ENCODE data around the gene CDK11B.
"Not testable (repeated sequence)": the region's sequence is repeated elsewhere in the genome, so short reads cannot be mapped to it uniquely, and the experiment has no call there.

Gene CDK11B

DNA sequence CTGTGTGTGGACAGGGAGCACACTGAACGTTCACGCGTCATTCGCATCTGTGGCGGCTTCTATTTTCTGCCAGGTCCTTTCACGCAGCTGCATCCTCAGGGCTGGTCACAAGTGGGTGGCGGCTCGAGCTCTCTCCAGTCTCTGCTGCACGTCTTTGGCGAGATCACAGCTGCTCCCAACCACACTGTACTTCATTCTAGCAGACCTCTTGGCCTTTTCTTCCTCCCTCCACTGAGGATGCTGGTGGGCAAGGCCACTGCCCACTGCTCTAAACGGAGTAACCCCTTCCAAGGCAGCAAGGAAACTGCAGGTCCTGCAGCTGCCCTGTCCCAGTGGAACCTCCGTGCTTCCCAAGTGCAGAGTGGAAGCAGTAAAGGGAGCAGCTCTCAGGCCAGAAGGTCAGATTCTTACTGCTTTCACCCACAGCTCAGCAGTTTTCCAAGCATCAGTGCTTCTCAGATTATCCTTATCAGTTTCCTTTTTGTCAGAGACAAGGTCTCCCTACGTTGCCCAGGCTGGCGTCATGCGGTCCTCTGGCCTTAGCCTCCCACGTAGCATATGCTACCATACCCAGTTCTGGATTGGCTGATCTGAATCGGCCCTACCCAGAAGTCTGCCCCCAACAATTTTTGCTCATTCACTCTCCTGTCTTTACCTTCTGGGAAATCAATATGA is 11.1 kb downstream of the CDK11B start:
- DNase-seq: not testable (repeated sequence)

DNA sequence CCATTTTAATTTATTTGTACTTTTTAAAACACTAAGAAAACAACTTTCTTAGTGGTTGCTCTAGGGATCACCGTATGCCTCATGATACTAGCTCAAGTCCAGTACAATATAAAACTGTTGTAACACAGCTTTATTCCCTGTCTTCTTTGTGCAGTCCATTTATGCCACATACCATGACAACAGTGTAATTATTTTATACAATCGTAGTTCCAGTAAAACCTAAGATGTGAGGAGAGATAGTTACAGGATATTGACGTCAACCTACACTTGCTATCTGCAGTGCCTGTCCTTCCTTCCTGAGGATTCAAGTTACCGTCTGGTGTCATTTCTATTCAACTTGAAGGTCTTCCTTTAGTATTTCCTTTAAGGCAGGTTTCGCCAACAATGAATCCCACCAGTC is 12.5 kb downstream of the CDK11B start:
- not testable (repeated sequence) for DNase-seq

DNA sequence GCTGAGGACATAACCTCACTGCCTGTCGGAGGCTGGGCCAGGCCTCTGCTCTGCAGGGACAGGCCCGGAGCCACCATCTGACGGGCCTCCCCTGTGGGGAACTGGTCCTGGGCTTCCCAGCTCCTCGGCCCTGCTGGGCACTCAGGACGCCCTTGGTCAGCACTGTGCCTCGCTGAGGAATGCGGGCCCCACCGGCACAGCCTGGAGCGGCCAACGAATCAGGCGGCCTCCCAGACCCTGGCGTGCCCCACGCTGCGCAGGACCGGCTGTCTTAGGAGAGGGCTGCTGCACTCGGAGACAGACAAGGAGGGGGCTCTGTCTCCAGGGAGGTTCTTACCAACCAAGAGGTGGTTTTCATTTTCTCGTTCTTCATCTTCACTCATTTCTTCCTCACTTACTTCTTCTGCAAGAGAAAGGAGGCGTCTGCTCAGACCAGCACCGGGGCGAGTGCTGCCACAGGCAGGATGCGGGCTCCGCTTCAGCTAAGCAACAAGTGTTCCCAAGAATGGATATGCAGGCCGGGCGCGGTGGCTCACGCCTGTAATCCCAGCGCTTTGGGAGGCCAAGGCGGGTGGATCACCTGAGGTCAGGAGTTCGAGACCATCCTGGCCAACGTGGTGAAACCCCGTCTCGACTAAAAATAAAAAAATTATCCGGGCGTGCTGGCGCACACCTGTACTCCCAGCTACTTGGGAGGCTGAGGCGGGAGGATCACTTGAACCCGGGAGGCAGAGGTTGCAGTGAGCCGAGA is 17.9 kb downstream of the CDK11B start:
- DNase-seq: not testable (repeated sequence)

DNA sequence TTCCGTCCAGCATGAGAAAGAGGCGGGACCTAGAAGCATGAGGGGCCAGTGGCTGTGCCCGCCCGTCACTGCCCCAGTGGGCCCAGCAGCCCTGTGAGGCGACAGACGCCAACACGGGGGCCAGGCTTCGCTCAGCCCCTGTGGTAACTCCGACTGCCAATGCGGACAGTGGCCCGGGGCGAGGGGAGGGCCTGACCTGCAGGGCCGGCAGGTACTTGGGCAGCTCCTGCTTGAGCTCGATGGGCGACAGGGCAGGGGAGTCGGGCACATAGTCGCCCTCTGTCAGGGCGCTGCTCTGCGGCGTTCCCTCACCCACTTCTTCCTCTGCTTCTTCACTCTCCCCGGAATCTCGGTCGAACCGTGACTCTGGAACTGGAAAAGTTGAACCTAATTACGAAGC is 18.7 kb downstream of the CDK11B start:
- DNase-seq: not testable (repeated sequence)

DNA sequence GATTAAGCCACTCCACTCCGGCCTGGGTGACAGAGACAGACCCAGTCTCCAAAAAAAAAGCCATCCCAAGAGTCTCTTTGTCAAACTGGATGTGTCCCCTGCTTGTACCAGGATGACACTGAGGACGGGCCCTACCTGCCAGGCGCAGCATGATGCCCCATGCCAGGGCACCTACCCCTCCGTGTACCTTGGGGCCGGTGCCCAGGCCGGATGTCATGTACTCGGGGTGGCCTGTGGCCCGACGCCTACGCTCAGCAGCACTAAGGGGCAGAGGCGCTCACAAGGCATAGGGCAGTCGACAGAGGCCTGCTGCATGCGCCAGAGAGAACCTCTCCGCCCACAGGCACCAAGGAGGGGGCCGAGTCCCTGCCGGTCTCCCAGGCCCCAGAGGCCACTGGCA is 19.4 kb downstream of the CDK11B start:
- not testable (repeated sequence) for DNase-seq

DNA sequence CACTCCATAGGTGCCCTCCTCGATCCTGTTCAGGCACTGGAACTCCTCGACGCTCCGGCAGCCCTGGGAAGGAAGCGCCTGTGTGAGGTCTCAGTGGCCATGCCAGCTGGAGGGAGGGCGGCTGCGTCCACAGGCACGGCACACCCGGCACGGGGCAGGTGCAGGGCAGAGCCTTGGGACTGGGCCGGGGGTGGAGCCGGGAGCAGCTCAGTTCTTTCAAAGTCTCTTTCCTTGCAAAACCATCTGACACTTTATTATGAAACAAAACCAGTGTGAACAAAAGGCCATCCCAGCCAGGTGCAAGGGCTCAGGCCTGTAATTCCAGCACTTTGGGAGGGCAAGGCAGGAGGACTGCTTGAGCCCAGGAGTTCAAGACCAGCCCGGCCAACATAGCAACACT is 20.3 kb downstream of the CDK11B start:
- DNase-seq: peak; percentile 10

DNA sequence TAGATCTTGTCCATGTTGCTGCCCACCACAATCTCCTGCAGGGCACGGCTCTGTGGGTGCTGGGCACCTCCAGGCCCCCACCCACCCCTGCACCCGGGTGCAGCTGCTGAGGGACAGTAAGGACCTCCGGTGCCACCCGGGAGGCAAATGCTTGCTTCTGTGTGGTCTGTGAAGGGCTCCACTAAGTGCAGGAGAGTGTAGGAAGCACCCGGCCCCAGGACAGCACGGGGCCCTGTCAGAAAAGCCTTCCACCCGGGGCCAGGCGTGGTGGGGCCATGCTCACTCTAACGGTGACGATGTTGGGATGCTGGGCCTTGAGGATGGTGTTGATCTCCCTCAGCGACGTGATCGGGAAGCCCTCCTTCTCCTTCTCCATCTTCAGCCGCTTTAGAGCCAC is 21.3 kb downstream of the CDK11B start:
- DNase-seq: not testable (repeated sequence)

DNA sequence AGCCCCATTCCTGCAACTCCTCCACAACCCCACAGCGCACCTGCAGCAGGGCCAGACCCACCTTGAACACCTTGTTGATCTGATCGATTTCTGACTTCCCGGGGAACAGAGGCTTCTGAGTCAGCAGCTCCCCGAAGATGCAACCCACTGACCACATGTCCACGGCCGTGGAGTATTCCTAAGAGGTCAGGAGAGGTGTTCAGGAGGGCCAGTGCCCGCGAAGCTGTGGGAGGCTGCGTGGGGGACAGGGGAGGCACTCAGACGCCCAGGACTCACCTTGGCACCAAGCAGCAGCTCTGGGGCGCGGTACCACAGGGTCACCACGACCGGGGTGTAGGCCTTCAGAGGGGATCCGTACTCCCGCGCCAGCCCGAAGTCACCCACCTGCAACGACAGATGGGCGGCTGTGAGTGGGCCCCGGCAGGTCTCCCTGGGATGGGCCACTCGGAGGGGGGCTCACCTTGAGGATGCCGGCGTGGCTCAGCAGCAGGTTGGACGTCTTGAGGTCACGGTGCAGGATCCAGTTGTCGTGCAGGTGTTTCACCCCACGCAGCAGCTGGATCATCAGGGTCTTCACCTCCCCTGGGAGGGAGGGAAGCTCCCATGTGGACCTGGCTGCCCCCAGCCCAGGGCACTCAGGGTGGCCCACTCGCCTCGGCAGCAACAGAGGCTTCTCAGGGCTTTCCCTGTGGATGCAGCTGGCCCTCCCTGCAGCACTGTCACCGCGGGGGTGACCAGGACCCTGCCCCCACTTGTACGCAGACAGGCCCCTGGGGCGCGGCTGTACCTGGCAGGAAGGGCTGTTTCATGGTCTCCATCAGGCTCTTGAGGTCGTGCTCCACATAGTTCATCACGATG is 22.0 kb downstream of the CDK11B start:
- not testable (repeated sequence) for DNase-seq

DNA sequence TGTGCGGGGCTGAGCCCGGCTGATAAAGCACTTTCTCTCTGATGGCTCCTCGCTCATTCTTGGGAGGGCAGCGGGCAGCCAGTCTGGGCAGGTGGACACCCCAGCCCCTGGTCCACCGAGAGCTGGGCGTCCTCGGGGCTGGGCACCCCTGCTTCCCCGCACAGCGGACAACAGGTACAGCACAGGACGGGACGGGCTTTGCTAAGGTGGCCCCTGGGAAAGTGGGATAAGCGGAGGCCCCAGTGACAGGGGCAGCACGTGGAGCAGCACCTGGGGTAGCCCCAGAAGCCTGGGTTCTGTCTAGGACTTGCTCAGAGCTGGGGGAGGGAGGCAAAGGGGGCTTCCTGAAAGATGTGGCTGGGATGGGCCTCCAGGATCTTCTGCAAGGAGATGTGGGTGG is 24.2 kb downstream of the CDK11B start:
- DNase-seq: not testable (repeated sequence)

DNA sequence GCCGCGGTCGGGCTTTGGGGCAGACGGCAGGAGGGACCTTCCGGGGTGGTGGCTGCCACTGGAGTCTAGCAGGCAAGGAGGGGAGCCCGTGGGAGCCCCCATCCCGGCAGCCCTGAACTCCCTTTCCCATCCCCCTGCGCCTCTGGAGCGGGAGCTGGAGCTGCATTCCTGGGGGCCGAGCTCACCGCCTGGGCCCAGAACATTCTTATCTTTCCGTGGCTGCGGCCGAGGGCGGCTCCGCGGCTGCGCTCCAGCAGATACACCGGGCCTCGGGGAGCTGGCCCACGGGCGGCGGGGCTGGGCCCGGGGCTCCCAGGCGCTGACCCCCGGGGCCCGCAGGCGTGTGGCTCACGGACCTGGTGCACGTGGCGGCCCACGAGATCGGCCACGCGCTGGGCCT is 25.4 kb downstream of the CDK11B start:
- not testable (repeated sequence) for DNase-seq

DNA sequence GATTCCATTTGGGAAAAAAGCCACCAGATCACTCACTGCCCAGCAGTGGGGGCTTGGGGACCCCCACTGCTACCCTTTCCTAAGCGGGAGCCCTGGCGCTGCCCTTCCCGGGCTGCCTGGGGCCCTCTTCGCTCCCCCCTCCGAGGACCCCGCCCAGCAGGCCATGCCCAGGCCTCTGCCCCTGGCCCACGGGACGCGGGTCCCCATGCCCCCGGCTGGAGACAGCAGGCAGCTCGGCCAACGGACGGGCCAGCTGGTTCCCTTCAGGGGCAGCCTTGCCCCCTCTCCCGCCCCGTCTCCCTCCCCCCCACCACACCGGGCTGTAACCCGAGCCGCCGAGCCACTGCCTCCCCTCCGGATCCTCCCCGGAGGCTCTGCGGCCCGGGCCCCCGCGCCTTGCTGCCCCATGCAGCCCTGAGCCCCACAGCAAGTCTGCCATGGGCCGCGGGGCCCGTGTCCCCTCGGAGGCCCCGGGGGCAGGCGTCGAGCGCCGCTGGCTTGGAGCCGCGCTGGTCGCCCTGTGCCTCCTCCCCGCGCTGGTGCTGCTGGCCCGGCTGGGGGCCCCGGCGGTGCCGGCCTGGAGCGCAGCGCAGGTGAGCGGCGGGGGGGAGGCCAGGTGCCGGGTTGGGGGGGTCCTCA is 26.9 kb downstream of the CDK11B start, which contains the start of gene MMP23B:
TSS of gene MMP23B (plus strand) at position 392 of the 639 bp plus-strand sequence. CDS start at position 438, 46 bp downstream.
- DNase-seq: peak; percentile 77

DNA sequence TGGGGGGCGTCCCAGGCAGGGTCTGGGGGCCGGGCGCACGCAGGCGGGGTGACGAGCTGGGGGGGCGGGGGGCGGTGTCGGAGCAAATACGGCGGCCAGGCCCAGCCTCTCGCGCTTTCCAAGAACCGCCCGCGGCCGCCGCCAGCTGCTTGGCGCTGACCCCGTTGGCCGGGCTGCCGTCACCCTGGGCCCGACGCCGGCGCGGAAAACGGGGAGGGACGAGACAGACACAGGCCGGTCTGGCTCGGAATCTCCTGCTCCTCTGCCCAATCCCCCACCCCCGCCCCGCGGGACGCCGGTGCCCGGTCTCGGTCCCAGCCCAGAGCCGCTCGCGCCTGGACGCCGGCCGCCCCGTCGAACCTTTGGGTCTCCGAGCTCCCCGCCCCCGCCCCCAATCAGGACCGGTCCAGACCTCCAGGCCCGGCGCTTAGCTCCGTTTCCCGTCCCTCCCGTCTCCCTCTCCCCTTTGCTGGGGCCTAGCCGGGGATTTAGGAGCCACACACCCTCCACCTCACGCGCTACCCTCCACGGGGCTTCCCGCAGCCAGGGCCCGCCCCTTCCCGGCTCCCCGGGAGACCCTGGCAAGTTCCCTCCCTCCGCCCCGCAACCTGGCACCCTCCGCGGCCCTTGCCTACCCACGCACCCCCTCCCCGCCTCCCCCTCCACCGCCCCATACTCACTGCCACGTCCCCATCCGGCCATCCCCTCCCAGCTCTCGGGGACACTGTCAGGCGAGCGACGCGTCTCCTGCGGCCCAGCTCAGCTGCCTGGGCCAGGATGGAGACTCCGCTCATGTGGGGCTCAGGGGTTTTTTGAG is 27.6 kb downstream of the CDK11B start:
- peak; percentile 95 for DNase-seq

DNA sequence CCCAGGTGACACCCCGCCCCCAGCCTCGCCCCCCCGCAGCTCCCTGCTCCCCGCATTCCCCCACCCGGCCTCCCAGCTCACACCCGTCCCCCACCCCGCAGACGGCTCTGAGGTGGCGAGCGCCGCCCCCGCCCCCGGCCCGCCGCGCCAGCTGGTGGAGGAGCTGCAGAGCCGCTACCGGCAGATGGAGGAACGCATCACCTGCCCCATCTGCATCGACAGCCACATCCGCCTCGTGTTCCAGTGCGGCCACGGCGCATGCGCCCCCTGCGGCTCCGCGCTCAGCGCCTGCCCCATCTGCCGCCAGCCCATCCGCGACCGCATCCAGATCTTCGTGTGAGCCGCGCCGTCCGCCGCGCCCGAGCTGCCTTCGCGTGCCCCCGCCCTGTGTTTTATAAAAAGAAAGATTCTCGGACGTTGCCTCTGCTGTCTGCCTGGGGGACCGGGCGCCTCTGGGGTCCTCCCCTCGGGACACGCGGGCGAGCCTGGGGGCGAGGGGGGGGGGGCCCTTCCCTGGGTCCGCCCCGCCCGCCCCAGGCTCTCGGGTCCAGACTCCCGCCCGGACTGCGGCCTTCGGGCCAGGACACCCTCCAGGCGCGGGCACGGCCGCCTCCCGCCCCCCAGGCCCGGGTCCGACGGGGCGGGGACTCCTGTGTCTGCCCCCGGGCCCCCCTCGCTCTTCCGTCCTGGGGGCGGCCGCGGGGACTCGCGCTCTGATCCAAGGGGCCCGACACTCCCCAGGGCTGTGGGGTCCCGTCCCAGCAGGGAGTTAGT is 28.4 kb downstream of the CDK11B start:
- peak; percentile 94 for DNase-seq

DNA sequence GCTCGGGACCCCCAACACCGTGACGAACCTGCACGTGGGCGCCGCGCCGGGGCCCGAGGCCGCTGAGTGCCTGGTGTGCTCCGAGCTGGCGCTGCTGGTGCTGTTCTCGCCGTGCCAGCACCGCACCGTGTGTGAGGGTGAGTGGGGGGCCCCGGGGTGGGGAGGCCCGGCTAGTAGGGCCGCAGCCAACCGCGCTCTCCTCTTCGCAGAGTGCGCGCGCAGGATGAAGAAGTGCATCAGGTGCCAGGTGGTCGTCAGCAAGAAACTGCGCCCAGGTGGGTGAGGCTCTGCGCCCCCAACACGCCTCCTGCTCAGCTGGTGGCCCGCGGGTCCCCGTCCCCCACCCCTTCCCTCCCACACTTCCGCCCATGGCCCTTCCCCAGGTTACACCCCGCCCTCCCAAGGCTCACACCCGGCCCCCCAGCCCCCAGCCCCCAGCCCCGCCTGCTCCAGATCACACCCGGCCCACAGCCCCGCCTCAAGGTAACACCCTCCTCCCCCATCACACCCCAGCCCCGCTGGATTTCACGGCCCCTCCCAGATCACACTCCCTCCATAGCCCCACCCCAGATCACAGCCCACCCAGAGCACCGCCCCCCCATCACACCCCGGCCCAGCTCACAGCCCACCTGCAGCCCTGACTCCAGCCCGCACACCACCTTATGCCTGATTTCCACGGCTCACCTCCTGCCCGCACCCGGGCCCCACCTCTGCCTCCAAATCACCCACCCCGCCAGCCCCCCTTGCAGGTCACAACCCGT is 29.2 kb downstream of the CDK11B start:
- DNase-seq: peak; percentile 43

DNA sequence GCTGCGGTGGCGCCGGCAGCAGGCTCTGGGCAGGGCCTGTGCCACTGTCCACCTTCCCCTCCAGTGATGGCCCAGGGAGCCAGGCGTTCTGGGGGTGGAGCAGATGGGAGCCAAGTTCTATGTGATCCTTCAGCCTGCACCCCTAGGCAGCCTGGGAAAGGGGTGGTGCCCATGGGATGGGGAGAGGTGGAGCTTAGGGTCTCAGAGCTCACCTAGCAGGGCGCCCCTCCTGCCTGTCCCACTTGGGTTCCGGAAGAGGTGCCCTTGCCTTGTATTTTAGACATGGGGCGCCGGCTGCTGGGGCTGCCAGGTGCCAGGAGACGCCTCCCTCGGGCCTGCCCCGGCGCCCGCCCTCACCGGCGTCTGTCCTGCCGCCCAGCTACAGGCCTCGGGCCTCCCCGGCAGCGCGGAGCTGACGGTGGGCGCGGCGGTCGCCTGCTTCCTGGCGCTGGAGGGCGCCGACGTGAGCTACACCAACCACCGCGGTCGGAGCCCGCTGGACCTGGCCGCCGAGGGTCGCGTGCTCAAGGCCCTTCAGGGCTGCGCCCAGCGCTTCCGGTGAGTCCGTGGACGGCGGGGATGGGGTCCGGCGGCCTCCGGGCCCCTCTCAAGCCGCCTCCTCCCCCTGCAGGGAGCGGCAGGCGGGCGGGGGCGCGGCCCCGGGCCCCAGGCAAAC is 29.9 kb downstream of the CDK11B start:
- peak; percentile 30 for DNase-seq

DNA sequence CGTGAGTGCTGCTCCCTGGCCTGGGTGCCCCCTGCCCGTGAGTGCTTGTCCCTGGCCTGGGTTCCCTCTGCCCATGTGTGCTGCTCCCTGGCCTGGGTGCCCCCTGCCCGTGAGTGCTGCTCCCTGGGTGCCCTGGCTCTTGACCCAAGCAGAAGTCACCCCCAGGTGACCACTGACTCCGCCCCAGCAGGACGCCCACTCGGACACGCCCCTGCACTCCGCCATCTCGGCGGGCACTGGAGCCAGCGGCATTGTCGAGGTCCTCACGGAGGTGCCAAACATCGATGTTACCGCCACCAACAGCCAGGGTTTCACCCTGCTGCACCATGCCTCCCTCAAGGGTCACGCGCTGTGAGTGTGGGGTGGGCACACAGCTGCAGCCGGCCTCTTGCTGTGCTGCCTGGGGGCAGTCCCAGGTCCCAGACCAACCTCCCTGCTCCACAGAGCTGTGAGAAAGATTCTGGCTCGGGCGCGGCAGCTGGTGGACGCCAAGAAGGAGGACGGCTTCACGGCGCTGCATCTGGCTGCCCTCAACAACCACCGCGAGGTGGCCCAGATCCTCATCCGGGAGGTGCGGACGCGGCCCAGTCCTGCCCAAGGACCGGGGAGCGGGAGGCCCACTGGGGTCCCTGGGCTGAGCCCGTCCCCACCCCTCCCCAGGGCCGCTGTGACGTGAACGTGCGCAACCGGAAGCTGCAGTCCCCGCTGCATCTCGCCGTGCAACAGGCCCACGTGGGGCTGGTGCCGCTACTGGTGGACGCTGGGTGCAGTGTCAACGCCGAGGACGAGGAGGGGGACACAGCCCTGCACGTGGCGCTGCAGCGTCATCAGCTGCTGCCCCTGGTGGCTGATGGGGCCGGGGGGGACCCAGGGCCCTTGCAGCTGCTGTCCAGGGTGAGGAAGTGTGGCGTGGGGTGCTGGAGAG is 30.7 kb downstream of the CDK11B start:
- peak; percentile 40 for DNase-seq

DNA sequence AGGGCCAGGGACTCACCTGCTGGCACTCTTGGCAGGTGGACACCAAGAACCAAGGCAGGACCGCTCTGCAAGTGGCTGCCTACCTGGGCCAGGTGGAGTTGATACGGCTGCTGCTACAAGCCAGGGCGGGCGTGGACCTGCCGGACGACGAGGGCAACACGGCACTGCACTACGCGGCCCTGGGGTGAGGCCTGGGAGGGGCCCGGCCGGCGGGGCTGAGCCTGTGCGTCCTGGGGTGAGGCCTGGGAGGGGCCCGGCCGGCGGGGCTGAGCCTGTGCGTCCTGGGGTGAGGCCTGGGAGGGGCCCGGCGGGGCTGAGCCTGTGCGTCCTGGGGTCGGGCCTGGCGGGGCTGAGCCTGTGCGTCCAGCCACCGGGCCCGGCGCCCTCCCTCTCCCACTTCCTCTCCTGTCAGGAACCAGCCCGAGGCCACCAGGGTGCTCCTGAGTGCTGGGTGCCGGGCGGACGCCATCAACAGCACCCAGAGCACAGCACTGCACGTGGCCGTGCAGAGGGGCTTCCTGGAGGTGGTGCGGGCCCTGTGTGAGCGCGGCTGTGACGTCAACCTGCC is 31.5 kb downstream of the CDK11B start:
- DNase-seq: peak; percentile 38
